COLO829 (cell line): ENCODE data around the gene MAVS.

Experiments
- DNase-seq: peaks from one replicate; pipeline ENCODE4 v3.0.0; 2012; ENCODE audit warnings: low spot score

MAVS gene

GRCh38 chr20:3846740-3847428, at the start of gene MAVS:
Gene MAVS, plus strand, starts transcription at chr20:3846834. Its CDS starts 7,791 bp downstream, at chr20:3854625.
- peak; percentile 87 for DNase-seq

GRCh38 chr20:3797226-3797545, 49.4 kb upstream of the MAVS start:
- no peak for DNase-seq

- DNase-seq = no peak
Measured at GRCh38 chr20:3797592-3798372, 48.9 kb upstream of the MAVS start.

GRCh38 chr20:3798373-3798768, 48.3 kb upstream of the MAVS start:
- DNase-seq = no peak

GRCh38 chr20:3798908-3799248, 47.8 kb upstream of the MAVS start:
- DNase-seq = no peak

- no peak for DNase-seq
Measured at GRCh38 chr20:3800256-3800877, 46.3 kb upstream of the MAVS start.

- DNase-seq = no peak
Measured at GRCh38 chr20:3800878-3801260, 45.8 kb upstream of the MAVS start.

GRCh38 chr20:3801299-3801698, 45.3 kb upstream of the MAVS start:
- no peak for DNase-seq

- DNase-seq = no peak
Measured at GRCh38 chr20:3801846-3802245, 44.8 kb upstream of the MAVS start.

GRCh38 chr20:3802524-3803239, 44.0 kb upstream of the MAVS start:
- DNase-seq = no peak

- DNase-seq = no peak
Measured at GRCh38 chr20:3803289-3803688, 43.3 kb upstream of the MAVS start.

- DNase-seq = no peak
Measured at GRCh38 chr20:3803854-3804253, 42.8 kb upstream of the MAVS start.

GRCh38 chr20:3804254-3804751, 42.3 kb upstream of the MAVS start:
- DNase-seq = no peak

GRCh38 chr20:3804781-3805180, 41.9 kb upstream of the MAVS start:
- no peak for DNase-seq

GRCh38 chr20:3808544-3808943, 38.1 kb upstream of the MAVS start:
- no peak for DNase-seq

- DNase-seq = peak; percentile 97
Measured at GRCh38 chr20:3811467-3812258, 35.0 kb upstream of the MAVS start.

- no peak for DNase-seq
Measured at GRCh38 chr20:3812259-3812681, 34.4 kb upstream of the MAVS start.

GRCh38 chr20:3812975-3813847, 33.4 kb upstream of the MAVS start:
- no peak for DNase-seq

GRCh38 chr20:3813848-3814581, 32.6 kb upstream of the MAVS start:
- DNase-seq = no peak

- DNase-seq = no peak
Measured at GRCh38 chr20:3814928-3815495, 31.6 kb upstream of the MAVS start.
